Measurements from ENCODE around the gene STAT4. TPM values are rescaled to one million over a fixed set of nuclear protein-coding genes. Genes with fewer than 3 reads are reported as not detected.

STAT4 gene
- total and polyA plus RNA-seq, 2 donors from 2014 or later = 1.2 to 8.5 TPM

GRCh38 chr2:191053256-191053655 lies 97.5 kb downstream of the STAT4 start:
- H3K27ac ChIP-seq (ENCODE audit: low read depth in 2 of 2, low read length in 2 of 2) = no peak overlapping the region
- H3K9me3 ChIP-seq (ENCODE audit: control insufficient read depth in 2 of 3, insufficient read depth in 1 of 3, low read length in 3 of 3) = no peaks in the 10 kb centered on the region
- DNase-seq (no peak), FAIRE-seq (no peak)
- H3K4me3 ChIP-seq (ENCODE audit: low read length in 3 of 3) = no peak overlapping the region
- H3K9ac ChIP-seq (ENCODE audit: low read length in 3 of 3) = no peak overlapping the region
- H3K27me3 ChIP-seq (ENCODE audit: control insufficient read depth, insufficient read depth, low read length) = no peaks in the 10 kb centered on the region
- intact Hi-C loops (cut with DNase I) = loop anchor here (10.0 kb wide), 1 partner anchor 102 kb away; the partner anchor contains the start of gene STAT4
- H3K36me3 ChIP-seq (ENCODE audit: control insufficient read depth in 2 of 3, insufficient read depth in 3 of 3, low read length in 3 of 3) = no peaks in the 10 kb centered on the region
- H3K4me1 ChIP-seq (ENCODE audit: control insufficient read depth in 2 of 3, insufficient read depth in 2 of 3, low read depth in 1 of 3, low read length in 3 of 3) = no peaks in the 10 kb centered on the region
- no peak for TF ChIP-seq CTCF (IDR thresholded peaks at IDR 0.05; ENCODE audit: borderline replicate concordance, extremely low read depth, insufficient read depth)

- H3K27ac ChIP-seq (ENCODE audit: low read depth in 2 of 2, low read length in 2 of 2) = no peak overlapping the region
- H3K27me3 ChIP-seq (ENCODE audit: control insufficient read depth, insufficient read depth, low read length) = no peaks in the 10 kb centered on the region
- TF ChIP-seq CTCF (IDR thresholded peaks at IDR 0.05; ENCODE audit: borderline replicate concordance, extremely low read depth, insufficient read depth) = peak; percentile 58
- intact Hi-C loops (cut with DNase I) = loop anchor here (10.0 kb wide), 1 partner anchor 103 kb away; the partner anchor contains the start of gene STAT4
- FAIRE-seq (peak; percentile 91), DNase-seq (peak in 3 of 5 donors; percentile 14 to 81 (median 81))
- H3K4me1 ChIP-seq (ENCODE audit: control insufficient read depth in 2 of 3, insufficient read depth in 2 of 3, low read depth in 1 of 3, low read length in 3 of 3) = no peaks in the 10 kb centered on the region
- H3K4me3 ChIP-seq (ENCODE audit: low read length in 3 of 3) = no peak overlapping the region
- no peak overlapping the region for H3K9ac ChIP-seq (ENCODE audit: low read length in 3 of 3)
- H3K36me3 ChIP-seq (ENCODE audit: control insufficient read depth in 2 of 3, insufficient read depth in 3 of 3, low read length in 3 of 3) = no peaks in the 10 kb centered on the region
- H3K9me3 ChIP-seq (ENCODE audit: control insufficient read depth in 2 of 3, insufficient read depth in 1 of 3, low read length in 3 of 3) = no peaks in the 10 kb centered on the region
These were observed 98.7 kb downstream of the STAT4 start for GRCh38 chr2:191051825-191052778.

- DNase-seq = no peak
- FAIRE-seq = no peak
- Histone ChIP-seq H3K9me3 (ENCODE audit: control insufficient read depth in 2 of 3, insufficient read depth in 1 of 3, low read length in 3 of 3) (no peaks in the 10 kb centered on the region), H3K9ac (ENCODE audit: low read length in 3 of 3) (no peak overlapping the region), H3K4me3 (ENCODE audit: low read length in 3 of 3) (no peak overlapping the region), H3K27me3 (ENCODE audit: control insufficient read depth, insufficient read depth, low read length) (no peaks in the 10 kb centered on the region), H3K36me3 (ENCODE audit: control insufficient read depth in 2 of 3, insufficient read depth in 3 of 3, low read length in 3 of 3) (no peaks in the 10 kb centered on the region), H3K27ac (ENCODE audit: low read depth in 2 of 2, low read length in 2 of 2) (no peak overlapping the region), H3K4me1 (ENCODE audit: control insufficient read depth in 2 of 3, insufficient read depth in 2 of 3, low read depth in 1 of 3, low read length in 3 of 3) (no peaks in the 10 kb centered on the region)
- TF ChIP-seq CTCF (IDR thresholded peaks at IDR 0.05; ENCODE audit: borderline replicate concordance, extremely low read depth, insufficient read depth) = no peak
- intact Hi-C loops (cut with DNase I) = loop anchor here (10.0 kb wide), 1 partner anchor 104 kb away; the partner anchor contains the start of gene STAT4
These were observed 99.6 kb downstream of the STAT4 start for GRCh38 chr2:191051177-191051576.

Measured in kidney (tissue), 14 donors.